HFF-Myc (cell line): ENCODE data around the gene CACNB2.
"Not testable (repeated sequence)": the region's sequence is repeated elsewhere in the genome, so short reads cannot be mapped to it uniquely, and the experiment has no call there.

ENCODE experiments used
- DNase-seq: peaks from one replicate; pipeline ENCODE4 v3.0.0-alpha.2; 2011; ENCODE audit warnings: low read depth; ENCODE audit errors: extremely low read depth
- H3K4me3 ChIP-seq: replicated peaks from 2 replicates; pipeline ENCODE4 v1.5.1; 2011; ENCODE audit warnings: low read depth, mild to moderate bottlenecking, control low read depth, low read length
- CTCF ChIP-seq: IDR thresholded peaks from 2 replicates; pipeline ENCODE4 v1.5.1; 2012; ENCODE audit warnings: mild to moderate bottlenecking, low read depth, low read length, control low read depth; ENCODE audit errors: missing control alignments

Gene CACNB2

GRCh38 chr10:18582803-18583202 is 442.6 kb downstream of the CACNB2 start:
- H3K4me3 ChIP-seq: no peak overlapping the region
- TF ChIP-seq CTCF: no peak
- no peak for DNase-seq

GRCh38 chr10:18583575-18584270 is 443.5 kb downstream of the CACNB2 start:
- no peak overlapping the region for H3K4me3 ChIP-seq
- DNase-seq: no peak

GRCh38 chr10:18586637-18587036 is 446.4 kb downstream of the CACNB2 start:
- H3K4me3 ChIP-seq, DNase-seq: not testable (repeated sequence)

More at GRCh38 chr10:18583575-18584270, 443.5 kb downstream of the CACNB2 start:
- TF ChIP-seq CTCF: peak; percentile 3

- not testable (repeated sequence) for DNase-seq, H3K4me3 ChIP-seq
These were observed 450.9 kb downstream of the CACNB2 start for GRCh38 chr10:18591141-18591540.
